MM.1S (cell line): ENCODE data around the gene NELFA.

Experiments
- EZH2 ChIP-seq: fragments of 300-600 bp; sonication (generic); optimal IDR thresholded peaks from 2 replicates; pipeline ENCODE3; 2017; ENCODE audit warnings: low read depth, mild to moderate bottlenecking, antibody characterized with exemption, low read length, mixed read lengths
- EZH2phosphoT487 ChIP-seq: fragments of 300-600 bp; sonication (generic); IDR thresholded peaks from 2 replicates; pipeline ENCODE4 v1.6.1; 2018; ENCODE audit warnings: antibody characterized with exemption, low read length
- TF ChIP-seq, protein P1 (sequence below): fragments of 300-600 bp; sonication (generic); IDR thresholded peaks from 2 replicates; pipeline ENCODE4 v1.5.1; 2016; ENCODE audit warnings: antibody characterized with exemption, low read length, mixed read lengths

DNA sequence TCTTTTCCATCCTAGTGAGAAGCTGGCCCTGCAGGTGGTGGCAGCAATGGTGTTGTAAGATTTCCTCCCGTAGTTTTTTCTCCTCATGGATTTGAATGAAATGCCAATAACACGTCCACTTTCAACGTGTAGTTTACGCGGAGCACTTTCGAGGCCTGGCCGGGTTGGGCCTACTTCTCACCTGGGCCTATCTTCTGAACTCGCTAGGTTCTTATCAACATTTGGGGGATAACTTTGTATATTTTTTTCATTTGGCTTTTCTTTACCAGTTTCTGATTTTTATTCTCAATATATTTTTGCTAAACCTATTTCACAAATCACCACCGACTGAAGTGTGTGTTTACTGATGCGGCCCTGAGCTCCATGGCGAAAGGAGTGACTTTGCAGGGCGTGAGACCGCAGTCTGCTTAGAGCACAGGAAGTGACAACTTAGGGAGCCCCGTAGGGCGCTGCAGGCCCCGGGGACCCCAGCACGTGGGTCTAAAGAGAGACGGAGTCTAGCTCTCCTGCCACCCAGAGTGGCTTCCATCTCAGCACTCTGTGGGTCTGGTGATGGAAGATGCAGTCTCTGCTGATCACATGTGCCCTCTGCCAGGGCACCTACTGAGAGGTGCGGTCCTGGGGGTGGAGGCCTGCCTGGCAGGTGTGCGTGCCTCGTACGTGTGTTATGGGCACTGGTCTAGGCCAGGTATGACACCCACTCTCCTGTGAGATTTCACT, 29.1 kb downstream of the NELFA start:
- no peak for TF ChIP-seq EZH2phosphoT487
- TF ChIP-seq, protein P1, sequence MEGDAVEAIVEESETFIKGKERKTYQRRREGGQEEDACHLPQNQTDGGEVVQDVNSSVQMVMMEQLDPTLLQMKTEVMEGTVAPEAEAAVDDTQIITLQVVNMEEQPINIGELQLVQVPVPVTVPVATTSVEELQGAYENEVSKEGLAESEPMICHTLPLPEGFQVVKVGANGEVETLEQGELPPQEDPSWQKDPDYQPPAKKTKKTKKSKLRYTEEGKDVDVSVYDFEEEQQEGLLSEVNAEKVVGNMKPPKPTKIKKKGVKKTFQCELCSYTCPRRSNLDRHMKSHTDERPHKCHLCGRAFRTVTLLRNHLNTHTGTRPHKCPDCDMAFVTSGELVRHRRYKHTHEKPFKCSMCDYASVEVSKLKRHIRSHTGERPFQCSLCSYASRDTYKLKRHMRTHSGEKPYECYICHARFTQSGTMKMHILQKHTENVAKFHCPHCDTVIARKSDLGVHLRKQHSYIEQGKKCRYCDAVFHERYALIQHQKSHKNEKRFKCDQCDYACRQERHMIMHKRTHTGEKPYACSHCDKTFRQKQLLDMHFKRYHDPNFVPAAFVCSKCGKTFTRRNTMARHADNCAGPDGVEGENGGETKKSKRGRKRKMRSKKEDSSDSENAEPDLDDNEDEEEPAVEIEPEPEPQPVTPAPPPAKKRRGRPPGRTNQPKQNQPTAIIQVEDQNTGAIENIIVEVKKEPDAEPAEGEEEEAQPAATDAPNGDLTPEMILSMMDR: no peak
- no peak for TF ChIP-seq EZH2
